ENCODE measurements around the gene TSPAN19. TPM values are rescaled to one million over a fixed set of nuclear protein-coding genes. Genes with fewer than 3 reads are reported as not detected.

The TSPAN19 gene
- polyA plus RNA-seq, 1 of the 3 experiments (the other 2 are of a cell fraction), result 0.05 TPM

DNA sequence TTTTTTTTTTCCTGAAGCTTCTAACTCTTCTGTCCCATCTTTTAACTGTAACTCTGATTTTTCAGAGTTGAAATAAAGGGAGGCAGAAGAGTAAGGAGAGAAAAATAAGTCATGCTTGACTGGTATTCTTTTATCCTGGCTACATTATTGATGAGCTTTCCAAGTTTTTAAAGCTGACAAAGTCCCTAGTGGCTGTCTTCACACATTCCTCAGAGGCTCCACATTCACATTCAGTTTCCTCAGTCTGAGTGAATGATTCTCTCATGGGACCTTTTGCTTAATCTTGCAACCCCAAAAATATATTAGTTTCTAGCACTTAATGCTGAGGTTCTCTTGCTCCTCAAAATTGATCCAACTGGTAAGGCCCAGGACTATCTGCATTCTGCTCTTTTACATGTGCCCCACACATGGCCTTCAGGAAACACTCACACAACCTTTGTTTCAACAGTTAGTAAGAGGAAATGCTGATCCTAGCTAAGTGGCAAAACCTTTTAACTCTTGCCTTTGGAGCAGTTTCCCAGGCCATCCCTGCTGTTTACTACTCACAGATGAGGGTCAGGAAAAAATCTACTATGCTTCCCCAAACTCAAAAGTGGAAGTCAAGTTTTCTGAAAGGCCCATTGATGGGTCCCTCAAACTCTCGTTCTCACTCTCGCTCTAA, 61.8 kb downstream of the TSPAN19 start:
- no peak overlapping the region for H3K27ac ChIP-seq (ENCODE audit: low read depth in 2 of 2, low read length in 1 of 2)
- no peaks in the 10 kb centered on the region for H3K27me3 ChIP-seq (ENCODE audit: insufficient read depth)
- WGBS (ENCODE audit: low lambda C conversion rate), result 52% methylated on average over 2 of the region's 2 CpGs
- CTCF ChIA-PET, result interaction anchor here (0.9 to 1.1 kb wide), 2 partner anchors 28 to 55 kb away, joined by 3 read pairs; no protein-coding TSS in a partner anchor
- no peaks in the 10 kb centered on the region for H3K9me2 ChIP-seq
- TF ChIP-seq USF2 (IDR thresholded peaks at IDR 0.05; ENCODE audit: borderline replicate concordance, low read depth, low read length) (no peak), NFIC (IDR thresholded peaks at IDR 0.05; ENCODE audit: borderline replicate concordance) (no peak), GABPA (IDR thresholded peaks at IDR 0.05; ENCODE audit: low read depth) (no peak), FOXJ3 (CRISPR knock-in tag; IDR thresholded peaks at IDR 0.05) (no peak), RAD21 (IDR thresholded peaks at IDR 0.05; ENCODE audit: low read length) (no peak), FOXM1 (IDR thresholded peaks at IDR 0.05; ENCODE audit: low read depth) (no peak), NRF1 (IDR thresholded peaks at IDR 0.05; ENCODE audit: low read depth, low read length) (no peak), PBX3 (IDR thresholded peaks at IDR 0.05) (no peak), MAX (IDR thresholded peaks at IDR 0.05; ENCODE audit: low read depth) (no peak), GATA2 (CRISPR knock-in tag; IDR thresholded peaks at IDR 0.05) (no peak), IRF3 (IDR thresholded peaks at IDR 0.05; ENCODE audit: low read depth, low read length) (no peak), TAF1 (IDR thresholded peaks at IDR 0.05; ENCODE audit: borderline replicate concordance, low read depth, low read length) (no peak), SIN3A (IDR thresholded peaks at IDR 0.05; ENCODE audit: borderline replicate concordance, low read depth, low read length) (no peak), RFX5 (IDR thresholded peaks at IDR 0.05; ENCODE audit: low read length) (no peak), MEF2A (IDR thresholded peaks at IDR 0.05; ENCODE audit: borderline replicate concordance, low read depth) (no peak), JUND (IDR thresholded peaks at IDR 0.05) (no peak), TEAD4 (IDR thresholded peaks at IDR 0.05; ENCODE audit: borderline replicate concordance, insufficient read depth) (no peak), FOSL2 (IDR thresholded peaks at IDR 0.05; ENCODE audit: borderline replicate concordance, low read depth) (no peak), ELF1 (IDR thresholded peaks at IDR 0.05) (no peak)
- TF ChIP-seq, protein P1, sequence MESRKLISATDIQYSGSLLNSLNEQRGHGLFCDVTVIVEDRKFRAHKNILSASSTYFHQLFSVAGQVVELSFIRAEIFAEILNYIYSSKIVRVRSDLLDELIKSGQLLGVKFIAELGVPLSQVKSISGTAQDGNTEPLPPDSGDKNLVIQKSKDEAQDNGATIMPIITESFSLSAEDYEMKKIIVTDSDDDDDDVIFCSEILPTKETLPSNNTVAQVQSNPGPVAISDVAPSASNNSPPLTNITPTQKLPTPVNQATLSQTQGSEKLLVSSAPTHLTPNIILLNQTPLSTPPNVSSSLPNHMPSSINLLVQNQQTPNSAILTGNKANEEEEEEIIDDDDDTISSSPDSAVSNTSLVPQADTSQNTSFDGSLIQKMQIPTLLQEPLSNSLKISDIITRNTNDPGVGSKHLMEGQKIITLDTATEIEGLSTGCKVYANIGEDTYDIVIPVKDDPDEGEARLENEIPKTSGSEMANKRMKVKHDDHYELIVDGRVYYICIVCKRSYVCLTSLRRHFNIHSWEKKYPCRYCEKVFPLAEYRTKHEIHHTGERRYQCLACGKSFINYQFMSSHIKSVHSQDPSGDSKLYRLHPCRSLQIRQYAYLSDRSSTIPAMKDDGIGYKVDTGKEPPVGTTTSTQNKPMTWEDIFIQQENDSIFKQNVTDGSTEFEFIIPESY (IDR thresholded peaks at IDR 0.05; ENCODE audit: borderline replicate concordance, low read depth), result no peak
- H3K4me1 ChIP-seq (ENCODE audit: control insufficient read depth in 1 of 2, insufficient read depth in 2 of 2, low read depth in 1 of 2, low read length in 1 of 2), result no peaks in the 10 kb centered on the region
- H3K9me3 ChIP-seq, result no peaks in the 10 kb centered on the region
- POLR2A ChIA-PET, result no interaction called here
- peaks cover 2% of the 10 kb centered on the region for H3F3A ChIP-seq (replicated peaks; ENCODE audit: insufficient read depth)
- H3K9ac ChIP-seq, result no peak overlapping the region
- no peak overlapping the region for H3K4me2 ChIP-seq
- no peak for DNase-seq
- H2AFZ ChIP-seq (ENCODE audit: low read depth), result no peak overlapping the region
- no peaks in the 10 kb centered on the region for H3K36me3 ChIP-seq (replicated peaks in 1 of 2; ENCODE audit: control insufficient read depth in 1 of 2, insufficient read depth in 2 of 2, low read length in 1 of 2)
- no peak overlapping the region for H3K4me3 ChIP-seq (ENCODE audit: low read depth in 2 of 2, low read length in 1 of 2)
- H4K20me1 ChIP-seq (ENCODE audit: insufficient read depth), result no peaks in the 10 kb centered on the region
- no peaks in the 10 kb centered on the region for H3K79me2 ChIP-seq (ENCODE audit: insufficient read depth)

Measured in SK-N-SH (cell line).